AG04450 (cell line): ENCODE results near the gene DIP2C. TPM values are rescaled to one million over a fixed set of nuclear protein-coding genes. Genes with fewer than 3 reads are reported as not detected.

Experiments used
- CTCF ChIA-PET: fragments of 300-600, 350-600 bp; formaldehyde crosslinking; extraction: SDS; loops from one replicate; lab custom pipeline; 2022; ENCODE audit warnings: antibody characterized with exemption, inconsistent platforms; lab: Charles Lee
- POLR2A ChIA-PET: fragments of 350-600 bp; formaldehyde crosslinking; extraction: SDS; loops from one replicate; lab custom pipeline; 2021; ENCODE audit warnings: antibody characterized with exemption, inconsistent platforms; lab: Yijun Ruan, JAX
- DNase-seq: peaks from one replicate; pipeline ENCODE4 v3.0.0-alpha.2; 2011; ENCODE audit warnings: low read depth, low spot score
- H3K27ac ChIP-seq: one replicate; pipeline ENCODE4 v1.5.1; 2012; ENCODE audit warnings: low read depth, low read length, control low read depth
- H3K27me3 ChIP-seq: one replicate; pipeline ENCODE4 v1.6.0; 2012; ENCODE audit warnings: low read length; ENCODE audit not compliant: control insufficient read depth, insufficient read depth
- H3K4me3 ChIP-seq: 2 replicates; pipeline ENCODE4 v1.5.1; 2011; ENCODE audit warnings: mild to moderate bottlenecking, low read depth, low read length, control low read depth
- H3K9me3 ChIP-seq: 2 replicates; pipeline ENCODE4 v1.5.1; 2012; ENCODE audit warnings: low read length; ENCODE audit not compliant: control insufficient read depth, insufficient read depth
- CTCF ChIP-seq: IDR thresholded peaks from 2 replicates; pipeline ENCODE4 v1.5.1; 2011; ENCODE audit warnings: low read depth, low read length, control low read depth, inconsistent platforms
- polyA plus RNA-seq: library from polyadenylated mRNA; depleted of rRNA; stranded (reverse); fragments of >200 nt; gene quantifications from 2 replicates; pipeline ENCODE4 v1.2.3, GENCODE V29; 2011

Gene DIP2C
- polyA plus RNA-seq, 1 experiment: 9.6 TPM

- Histone ChIP-seq H3K27me3 (no peaks in the 10 kb centered on the region), H3K4me3 (no peak overlapping the region), H3K27ac (no peak overlapping the region), H3K9me3 (peaks cover 33% of the 10 kb centered on the region)
- no peak for DNase-seq
- no peak for TF ChIP-seq CTCF
- ChIA-PET CTCF (interaction anchor here (0.6 to 1.4 kb wide), 2 partner anchors 9 to 21 kb away, joined by 4 to 11 read pairs; no protein-coding TSS in a partner anchor), POLR2A (no interaction called here)
These were observed 120.6 kb downstream of the DIP2C start for GRCh38 chr10:568848-569247.

GRCh38 chr10:567869-568268 lies 121.6 kb downstream of the DIP2C start:
- Histone ChIP-seq H3K9me3 (peaks cover 34% of the 10 kb centered on the region), H3K27me3 (no peaks in the 10 kb centered on the region), H3K4me3 (no peak overlapping the region), H3K27ac (no peak overlapping the region)
- CTCF ChIA-PET: interaction anchor here (0.6 to 1.4 kb wide), 2 partner anchors 10 to 22 kb away, joined by 4 to 11 read pairs; no protein-coding TSS in a partner anchor
- POLR2A ChIA-PET: no interaction called here
- no peak for TF ChIP-seq CTCF
- DNase-seq: no peak

GRCh38 chr10:566241-566885 lies 123.1 kb downstream of the DIP2C start:
- H3K4me3 ChIP-seq: no peak overlapping the region
- ChIA-PET POLR2A (no interaction called here), CTCF (no interaction called here)
- no peaks in the 10 kb centered on the region for H3K27me3 ChIP-seq
- no peak overlapping the region for H3K27ac ChIP-seq
- H3K9me3 ChIP-seq: peaks cover 34% of the 10 kb centered on the region
- no peak for DNase-seq
- TF ChIP-seq CTCF: no peak

- DNase-seq: no peak
- Histone ChIP-seq H3K27ac (no peak overlapping the region), H3K9me3 (peaks cover 27% of the 10 kb centered on the region), H3K27me3 (no peaks in the 10 kb centered on the region), H3K4me3 (no peak overlapping the region)
- POLR2A ChIA-PET: no interaction called here
- CTCF ChIA-PET: no interaction called here
- TF ChIP-seq CTCF: no peak
These were observed 123.8 kb downstream of the DIP2C start for GRCh38 chr10:565676-566075.

GRCh38 chr10:565146-565545 lies 124.3 kb downstream of the DIP2C start:
- Histone ChIP-seq H3K27ac (no peak overlapping the region), H3K27me3 (no peaks in the 10 kb centered on the region), H3K9me3 (peaks cover 23% of the 10 kb centered on the region), H3K4me3 (no peak overlapping the region)
- no peak for DNase-seq
- no peak for TF ChIP-seq CTCF
- CTCF ChIA-PET: no interaction called here
- POLR2A ChIA-PET: no interaction called here
